Forelimb muscle (tissue), 1 donor: ENCODE measurements around the gene NARF. TPM values are rescaled to one million over a fixed set of nuclear protein-coding genes. Genes with fewer than 3 reads are reported as not detected.
"Not testable (repeated sequence)": the region's sequence is repeated elsewhere in the genome, so short reads cannot be mapped to it uniquely, and the experiment has no call there.

Source experiments
- DNase-seq: peaks from one replicate; pipeline ENCODE4 v3.0.0-alpha.2; 2013; ENCODE audit warnings: low read depth
- polyA plus RNA-seq: library from polyadenylated mRNA; unstranded; fragments of 120-200 nt; gene quantifications from one replicate; pipeline ENCODE4 v1.2.1, GENCODE V29; 2013; ENCODE audit not compliant: insufficient read length

The NARF gene
- polyA plus RNA-seq, 1 donor: 60.0 TPM

DNA sequence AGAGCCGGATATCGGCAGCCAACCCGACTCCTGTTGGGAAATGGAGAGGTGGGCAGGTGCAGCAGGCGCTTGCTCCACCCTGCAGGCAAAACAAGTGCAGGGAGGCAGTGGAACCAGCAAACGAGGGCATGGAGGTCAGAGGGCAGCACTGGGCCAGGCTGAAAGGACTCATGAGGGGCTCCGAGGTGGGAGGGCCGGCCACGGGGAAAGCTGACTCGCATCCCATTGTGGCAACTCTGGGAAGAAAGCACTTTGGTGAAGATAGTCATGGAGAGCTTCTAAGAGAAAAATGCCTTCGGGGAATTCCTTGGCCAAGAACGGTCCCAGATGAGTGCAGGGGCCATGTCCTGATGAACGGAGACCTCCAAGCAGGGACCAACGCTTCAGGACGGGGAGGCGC lies 12.4 kb upstream of the NARF start:
- no peak for DNase-seq

DNA sequence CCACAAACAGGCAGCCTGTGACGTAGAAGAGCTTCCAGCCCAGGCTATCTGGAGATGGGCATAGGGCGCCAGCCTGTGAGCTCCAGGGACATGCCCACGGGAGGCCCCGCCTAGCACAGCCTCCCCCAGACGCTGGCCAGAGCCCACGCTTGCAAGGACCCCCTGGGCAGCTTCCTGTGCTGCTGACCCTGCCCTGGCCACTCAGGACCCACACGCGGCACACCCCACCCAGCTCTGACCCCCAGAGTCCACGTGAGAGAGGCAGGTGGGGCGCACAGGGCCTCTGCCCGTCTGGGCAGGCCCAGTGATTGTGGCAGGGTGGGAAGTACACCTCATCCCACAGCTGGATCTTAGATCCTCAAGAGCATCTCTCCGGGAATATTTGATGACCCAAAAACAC lies 11.9 kb upstream of the NARF start:
- no peak for DNase-seq

DNA sequence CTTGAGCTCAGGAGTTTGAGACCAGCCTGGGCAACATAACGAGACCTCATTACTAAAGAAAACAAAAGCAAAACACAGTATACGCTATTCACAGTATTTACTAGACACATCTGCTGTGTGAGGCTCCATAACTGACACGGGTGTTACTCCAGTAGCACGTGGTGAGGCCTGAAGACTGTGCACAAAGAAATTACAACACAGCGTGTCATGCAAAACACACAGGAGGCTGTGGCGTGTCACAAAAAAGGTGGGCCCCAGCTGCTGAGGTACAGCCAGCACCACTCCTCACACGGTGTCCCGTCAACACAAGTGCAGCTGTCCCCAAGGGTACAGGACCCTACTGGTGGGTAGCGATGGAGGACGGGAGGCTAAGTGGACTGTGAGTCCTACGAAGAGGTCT lies 10.7 kb upstream of the NARF start:
- DNase-seq: no peak

DNA sequence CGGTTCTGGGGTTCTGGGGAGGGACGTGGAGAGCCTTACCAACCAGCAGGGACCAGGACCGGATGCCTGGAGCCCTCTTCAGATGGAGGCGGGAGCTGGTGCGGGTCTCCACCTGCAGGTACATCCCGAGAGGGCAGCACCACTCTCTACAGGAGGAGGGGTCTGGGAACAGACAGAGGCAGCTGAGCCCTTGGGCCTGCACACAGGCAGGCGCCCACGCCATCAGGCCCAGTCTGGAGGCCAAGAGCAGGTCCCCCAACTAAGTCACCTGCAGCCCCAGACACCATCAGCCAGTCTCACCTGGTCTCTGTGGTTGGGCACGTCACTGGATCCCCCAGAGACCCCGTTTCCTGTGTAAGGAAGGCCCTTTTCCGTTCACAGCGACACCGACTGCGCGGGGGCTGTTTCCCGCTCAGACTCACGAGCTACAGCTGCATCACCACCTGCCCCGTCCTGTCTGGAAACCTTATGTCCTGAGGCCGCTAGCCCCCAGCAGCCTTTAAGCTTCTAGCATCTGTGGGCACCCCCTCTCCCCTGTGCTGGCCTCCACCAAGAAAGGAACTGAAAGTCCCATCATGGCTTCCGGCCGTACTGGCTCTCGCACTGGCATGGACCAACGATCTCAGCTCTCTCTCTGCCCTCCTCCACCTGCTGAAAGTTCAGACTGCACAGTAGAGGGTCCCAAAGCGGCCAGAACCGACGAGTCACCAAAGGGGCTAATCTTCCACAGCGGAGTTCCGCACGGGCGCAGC lies 9.2 kb upstream of the NARF start:
- no peak for DNase-seq

DNA sequence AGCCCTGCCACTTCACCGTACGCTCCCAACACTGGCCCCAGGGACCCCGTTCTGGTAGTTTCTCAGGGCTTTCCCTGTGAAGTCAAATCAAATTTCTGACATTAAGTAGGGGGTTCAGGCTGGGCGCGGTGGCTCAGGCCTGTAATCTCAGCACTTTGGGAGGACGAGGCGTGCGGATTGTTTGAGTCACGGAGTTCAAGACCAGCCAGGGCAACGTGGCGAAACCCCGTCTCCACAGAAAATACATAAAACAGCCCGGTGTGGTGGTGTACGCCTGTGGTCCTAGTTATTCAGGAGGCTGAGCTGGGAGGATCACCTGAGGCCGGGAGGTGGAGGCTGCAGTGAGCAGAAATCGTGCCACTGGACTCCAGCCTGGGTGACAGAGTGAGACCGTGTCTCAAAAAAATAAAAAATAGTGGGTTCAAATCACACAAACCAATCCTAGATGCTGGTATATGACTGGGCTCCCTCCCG lies 8.6 kb upstream of the NARF start:
- DNase-seq: no peak

DNA sequence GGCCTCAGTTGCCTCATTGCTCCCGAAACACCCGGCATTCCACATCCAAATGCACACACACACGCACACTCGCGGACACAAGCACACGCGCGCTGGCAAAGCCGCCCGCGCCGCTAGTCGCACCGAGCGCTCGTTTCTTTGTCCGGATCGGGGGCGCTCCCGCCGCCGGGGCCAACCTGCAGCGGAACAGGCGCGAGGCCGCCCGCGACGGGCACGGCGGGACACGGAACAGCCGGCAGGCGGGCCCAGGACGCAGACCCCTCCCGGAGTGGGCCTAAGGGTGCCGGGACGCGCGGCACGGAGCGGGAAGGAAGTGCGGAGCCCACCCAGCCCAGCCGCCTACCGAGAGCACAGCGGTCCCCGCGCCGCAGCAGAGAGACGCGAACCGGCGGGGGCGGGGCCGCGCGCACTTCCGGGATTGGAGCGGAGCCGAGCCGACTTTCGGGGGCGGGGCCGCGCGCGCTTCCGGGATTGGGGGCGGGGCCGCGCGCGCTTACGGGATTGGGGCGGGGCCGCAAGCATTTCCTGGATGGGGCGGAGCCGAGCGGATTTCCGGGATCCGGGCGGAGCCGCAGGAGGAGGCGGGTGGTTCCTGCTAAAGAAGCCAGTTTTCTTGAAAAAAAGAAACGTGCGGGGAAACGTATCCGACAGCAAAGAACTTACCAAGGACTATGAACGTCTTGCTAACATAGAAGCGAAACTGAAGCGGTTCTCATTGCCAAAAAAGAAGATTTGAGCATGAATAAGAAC lies 8.0 kb upstream of the NARF start, which contains the start of gene CYBC1:
CYBC1 (minus strand) TSS at position 396 of the 750 bp plus-strand sequence. CDS start 1,498 bp downstream, outside the sequence.
- DNase-seq: peak; percentile 77

DNA sequence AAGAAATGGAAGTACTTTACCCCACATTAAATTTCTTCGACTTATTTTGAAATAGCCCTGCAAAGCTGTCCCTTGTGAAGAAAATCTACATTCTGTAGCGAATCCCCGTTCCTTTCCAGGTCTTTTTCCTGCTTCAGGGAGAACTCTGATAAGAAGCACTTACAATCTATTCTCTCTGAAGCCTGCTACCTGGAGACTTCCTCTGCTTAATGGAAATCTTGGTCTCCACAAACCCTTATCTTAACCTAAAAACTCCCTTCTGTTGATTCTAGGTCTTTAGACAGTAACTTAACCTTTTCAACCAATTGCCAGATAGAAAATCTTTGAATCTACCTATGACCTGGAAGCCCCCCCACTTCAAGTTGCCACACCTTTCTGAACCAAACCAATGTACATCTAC lies 6.4 kb upstream of the NARF start:
- DNase-seq: no peak

DNA sequence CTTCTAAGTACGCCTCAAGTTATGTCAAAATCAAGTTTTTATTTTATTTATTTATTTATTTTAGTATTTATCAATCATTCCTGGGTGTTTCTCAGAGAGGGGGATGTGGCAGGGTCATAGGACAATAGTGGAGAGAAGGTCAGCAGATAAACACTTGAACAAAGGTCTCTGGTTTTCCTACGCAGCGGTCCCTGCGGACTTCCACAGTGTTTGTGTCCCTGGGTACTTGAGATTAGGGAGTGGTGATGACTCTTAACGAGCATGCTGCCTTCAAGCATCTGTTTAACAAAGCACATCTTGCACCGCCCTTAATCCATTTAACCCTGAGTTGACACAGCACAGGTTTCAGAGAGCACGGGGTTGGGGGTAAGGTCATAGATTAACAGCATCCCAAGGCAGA lies 5.4 kb upstream of the NARF start:
- not testable (repeated sequence) for DNase-seq

DNA sequence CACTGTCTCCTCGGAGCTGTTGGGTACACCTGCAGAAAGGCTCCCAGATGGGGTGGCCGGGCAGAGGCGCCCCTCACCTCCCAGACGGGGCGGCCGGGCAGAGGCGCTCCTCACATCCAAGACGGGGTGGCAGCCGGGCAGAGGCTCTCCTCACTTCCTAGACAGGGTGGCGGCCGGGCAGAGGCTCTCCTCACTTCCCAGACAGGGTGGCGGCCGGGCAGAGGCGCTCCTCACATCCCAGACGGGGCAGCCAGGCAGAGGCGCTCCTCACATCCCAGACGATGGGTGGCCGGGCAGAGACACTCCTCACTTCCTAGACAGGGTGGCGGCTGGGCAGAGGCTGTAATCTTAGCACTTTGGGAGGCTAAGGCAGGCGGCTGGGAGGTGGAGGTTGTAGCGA lies 4.8 kb upstream of the NARF start:
- DNase-seq: not testable (repeated sequence)

DNA sequence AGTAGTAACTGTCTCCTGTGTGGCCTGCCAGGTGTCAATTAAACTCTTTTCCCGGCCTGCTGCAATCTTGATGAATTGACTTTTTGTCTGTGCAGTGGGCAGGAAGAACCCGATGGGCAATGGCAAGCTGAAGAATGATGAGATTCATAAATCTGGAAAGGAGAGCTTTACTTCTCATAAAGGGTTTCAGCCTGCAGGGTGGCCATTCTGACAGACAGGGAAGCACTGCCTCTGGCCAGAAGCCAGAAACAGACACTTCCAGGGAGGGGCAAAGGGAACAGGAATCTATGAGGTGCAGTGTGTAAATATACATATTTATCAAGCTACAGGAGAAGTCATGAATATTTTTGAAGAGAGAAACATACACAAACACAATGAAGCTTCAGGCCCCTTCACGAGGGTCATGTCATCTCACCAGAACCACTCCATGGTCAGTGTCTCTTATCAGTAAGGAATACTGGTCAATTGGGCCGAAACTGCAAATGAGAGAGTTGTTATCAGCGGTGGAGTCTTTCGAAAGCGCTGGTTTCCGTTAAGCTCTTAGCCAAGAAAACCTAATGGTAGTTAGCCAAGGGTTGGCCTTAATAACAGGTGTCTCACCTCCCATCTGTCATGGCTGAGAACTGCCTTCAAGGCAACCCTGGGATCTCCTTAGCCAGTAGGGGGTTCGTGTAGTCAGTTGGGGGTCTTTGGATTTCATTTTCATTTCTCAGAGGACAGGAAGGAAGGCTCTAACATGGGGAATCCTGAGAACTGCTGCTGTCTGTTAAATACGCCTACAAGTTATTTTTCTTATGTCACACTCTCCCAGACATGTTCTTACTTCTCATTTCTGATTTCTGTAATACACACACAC lies 1.2 kb upstream of the NARF start:
- DNase-seq: no peak

DNA sequence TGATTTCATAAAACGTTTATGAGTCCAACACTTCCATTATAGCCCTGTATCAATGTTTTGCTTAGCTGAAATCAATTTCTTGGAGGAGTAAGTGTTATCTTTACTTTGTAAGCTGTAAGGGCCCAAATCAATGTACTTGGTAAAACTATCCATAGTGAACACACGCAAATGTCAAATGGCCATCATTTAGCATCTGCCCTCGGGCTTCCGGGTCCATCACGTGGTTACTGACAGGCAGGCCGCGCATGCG lies 687 bp upstream of the NARF start:
- DNase-seq: peak; percentile 87

DNA sequence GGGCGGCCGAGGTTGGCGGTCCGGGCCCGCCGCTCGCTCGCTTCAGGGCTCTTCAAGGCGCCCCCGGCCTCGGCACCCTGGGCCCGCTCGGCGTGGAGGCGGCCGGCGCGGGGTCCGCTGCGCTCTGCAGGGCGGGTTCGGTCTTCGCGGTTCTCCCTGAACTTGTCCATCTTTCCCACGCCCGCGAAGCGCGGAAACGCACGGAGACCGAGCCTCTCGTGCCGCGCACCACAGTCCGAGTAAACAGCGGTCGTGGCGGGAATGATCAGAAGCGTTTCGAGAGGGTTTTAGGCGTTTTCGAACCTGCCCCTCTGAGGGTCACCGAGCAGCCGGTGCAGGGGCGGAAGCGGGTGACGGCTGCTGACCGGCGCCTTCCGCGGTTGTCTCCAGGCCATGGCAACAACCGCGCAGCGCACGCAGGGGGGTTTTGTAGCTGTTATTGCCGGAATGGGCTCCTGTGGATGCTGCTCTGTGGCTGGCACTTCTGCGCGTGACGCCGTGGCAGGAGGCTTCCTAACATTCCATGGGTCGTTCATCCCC lies 414 bp downstream of the NARF start:
- no peak for DNase-seq

DNA sequence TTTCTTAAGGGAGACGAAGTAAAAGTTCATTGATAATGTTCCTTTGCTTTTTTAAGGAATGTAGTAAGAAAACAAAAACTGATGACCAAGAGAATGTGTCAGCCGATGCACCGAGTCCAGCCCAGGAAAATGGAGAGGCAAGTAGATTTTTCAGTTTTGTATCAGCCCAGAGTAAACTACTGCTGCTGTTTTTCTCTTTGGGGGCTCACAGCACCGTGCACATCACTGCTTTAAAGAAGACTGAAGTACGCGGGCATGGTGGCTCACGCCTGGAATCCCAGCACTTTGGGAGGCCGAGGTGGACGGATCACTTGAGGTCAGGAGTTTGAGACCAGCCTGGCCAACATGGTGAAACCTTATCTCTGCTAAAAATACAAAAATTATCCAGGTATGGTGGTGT lies 1.4 kb downstream of the NARF start:
- DNase-seq: not testable (repeated sequence)

DNA sequence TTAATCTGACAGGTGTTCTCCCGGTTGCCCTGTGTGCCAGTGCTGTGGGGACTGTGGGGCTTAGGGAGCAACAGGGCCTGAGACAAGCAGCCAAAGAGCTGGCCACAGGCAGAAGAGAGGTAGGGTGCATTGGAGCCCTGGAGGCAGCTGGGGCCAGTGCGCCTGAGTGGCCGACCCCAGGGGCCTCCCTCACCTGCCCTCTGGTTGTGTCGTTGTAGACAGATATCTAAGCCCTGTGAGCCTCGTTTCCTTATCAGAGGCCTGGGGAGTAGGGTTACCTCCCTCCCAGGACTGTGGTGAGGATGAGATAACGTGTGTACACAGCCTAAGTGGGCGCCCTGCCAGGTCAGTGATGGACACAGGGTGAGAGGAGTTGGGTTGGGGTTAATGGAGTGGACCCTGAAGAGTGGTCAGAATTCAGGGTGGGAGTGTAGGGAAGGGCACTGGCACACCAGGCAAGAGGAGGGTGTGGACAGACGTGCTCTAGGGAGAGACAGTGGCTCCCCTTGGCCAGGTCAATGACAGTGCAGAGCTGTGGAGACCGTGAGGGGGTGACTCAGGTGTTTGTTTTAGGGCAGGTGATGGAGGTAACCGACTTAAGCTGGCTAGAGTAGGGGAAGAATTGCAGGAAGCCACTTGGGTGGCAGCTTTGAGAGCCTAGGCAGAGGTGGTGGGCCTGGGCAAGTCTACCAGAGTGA lies 3.4 kb downstream of the NARF start:
- no peak for DNase-seq

DNA sequence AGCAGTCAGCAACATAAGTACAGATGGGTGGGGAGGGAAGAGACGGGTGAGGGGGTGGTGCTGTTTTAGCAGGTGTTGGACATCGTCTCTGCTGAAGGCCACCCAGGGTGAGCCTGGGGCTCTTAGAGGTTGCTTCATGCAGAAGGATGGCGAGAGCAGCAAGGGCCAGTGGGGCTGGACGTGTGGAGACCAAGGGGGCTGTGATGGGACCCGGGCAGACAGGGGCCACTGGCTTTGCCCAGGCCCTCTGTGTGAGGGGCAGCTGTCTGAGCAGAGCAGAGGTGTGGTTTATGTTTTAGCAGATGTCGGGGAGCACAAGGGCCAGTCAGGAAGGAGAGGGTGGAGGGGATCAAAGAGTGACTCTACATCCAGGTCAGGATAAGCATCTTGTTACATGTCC lies 4.8 kb downstream of the NARF start:
- no peak for DNase-seq

DNA sequence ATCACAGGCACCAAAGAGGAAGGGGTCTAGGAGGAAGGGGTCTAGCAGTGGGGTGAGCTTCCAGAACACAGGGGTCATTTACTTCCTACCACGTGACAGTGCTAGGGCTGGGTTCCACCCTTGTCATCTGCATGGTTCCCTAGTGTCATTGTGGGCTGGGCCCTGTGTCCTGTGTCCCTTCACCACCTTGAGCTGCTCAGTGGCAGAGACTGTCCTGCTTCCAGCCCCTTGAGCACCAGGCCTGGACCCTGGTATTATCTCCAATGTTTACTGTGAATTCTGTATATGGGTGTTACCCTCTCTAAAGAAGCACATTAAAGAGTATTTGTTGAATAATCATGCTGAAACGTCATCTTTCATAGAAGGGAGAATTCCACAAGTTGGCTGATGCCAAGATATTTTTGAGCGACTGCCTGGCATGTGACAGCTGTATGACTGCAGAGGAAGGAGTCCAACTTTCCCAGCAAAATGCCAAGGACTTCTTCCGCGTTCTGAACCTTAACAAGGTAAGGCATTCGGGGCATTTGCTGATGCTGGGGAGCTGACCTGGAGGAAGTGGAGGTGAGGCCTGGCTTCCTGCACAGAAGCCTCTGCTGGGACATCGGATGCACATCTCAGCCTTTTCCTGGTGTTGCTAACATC lies 5.5 kb downstream of the NARF start:
- DNase-seq: no peak

DNA sequence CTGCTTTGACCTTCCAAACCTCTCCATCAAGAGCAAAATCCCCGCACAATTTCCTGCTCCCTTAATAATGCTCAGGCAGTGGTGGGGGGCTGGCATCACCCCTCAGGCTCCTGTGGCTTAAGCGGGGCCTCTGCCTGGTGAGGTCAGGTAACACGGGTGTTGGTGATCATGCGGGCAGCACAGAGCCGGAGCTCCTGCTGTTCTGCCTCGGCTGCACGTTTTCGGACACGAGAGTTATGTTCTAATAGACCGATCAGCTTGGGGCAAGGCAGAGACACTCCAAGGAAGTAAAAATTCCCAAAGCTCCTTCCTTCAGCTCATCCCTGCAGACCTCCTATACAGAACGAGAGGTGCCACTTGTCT lies 6.0 kb downstream of the NARF start:
- no peak for DNase-seq

DNA sequence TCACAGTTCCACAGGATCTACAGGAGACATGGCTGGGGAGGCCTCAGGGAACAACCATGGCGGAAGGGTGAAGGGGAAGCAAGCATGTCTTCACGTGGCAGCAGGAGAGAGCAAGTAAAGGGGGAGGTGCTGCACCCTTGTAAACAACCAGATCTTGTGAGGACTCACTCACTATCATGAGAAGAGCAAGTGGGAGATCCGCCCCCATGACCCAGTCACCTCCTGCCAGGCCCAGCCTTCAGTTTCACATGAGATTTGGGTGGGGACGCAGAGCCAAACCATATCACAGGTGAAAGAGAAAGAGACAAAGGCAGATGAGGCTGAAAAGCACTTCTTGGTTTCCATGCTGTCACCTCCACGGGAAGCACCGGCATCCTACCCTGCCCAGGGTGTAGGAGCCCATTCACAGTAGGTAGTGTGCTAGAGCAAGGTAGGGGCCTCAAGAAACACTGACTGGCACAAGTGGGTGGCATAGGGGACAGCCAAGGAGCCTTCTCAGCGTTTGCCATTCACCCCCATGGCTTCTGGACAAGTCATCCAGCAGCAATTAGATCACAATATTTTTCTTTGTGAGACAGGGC lies 6.6 kb downstream of the NARF start:
- DNase-seq: no peak

DNA sequence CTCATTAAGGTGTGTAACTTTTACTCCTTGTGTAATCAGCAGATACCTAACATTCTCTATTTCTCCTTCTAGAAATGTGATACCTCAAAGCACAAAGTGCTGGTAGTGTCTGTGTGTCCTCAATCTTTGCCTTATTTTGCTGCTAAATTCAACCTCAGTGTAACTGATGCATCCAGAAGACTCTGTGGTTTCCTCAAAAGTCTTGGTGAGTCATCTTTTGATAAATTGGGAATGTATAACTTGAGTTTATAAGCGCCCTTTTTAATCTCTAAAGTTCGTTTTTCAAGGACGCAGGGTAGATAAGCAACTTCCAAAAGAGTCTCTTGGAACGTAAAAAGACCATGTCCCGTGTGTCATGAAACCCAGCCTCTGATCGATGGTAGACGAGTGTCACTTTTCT lies 10.2 kb downstream of the NARF start:
- DNase-seq: no peak

DNA sequence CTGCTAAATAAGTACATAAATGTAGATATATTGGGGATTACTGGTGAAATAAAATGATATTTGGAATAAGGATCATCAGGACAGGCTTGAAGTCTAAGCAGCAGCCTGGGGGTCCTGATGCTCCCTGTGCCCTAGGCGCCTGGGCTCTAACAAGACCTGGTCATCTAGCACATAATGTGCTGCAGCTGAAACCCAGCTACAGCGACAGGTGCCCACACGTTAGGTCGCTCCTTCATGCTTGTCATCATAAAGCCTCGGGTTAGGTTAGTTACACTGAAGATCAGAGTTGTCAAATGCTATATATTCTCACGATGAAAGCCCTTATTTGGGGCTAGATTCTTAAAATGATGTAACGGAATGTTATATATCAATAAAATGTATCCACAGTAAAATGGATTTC lies 11.5 kb downstream of the NARF start:
- no peak for DNase-seq
